Lower lobe of right lung (tissue), 2 donors: Measurements from ENCODE around the gene TNKS2. TPM values are rescaled to one million over a fixed set of nuclear protein-coding genes. Genes with fewer than 3 reads are reported as not detected.

ENCODE experiments used
- ATAC-seq, 2 donors: fragments of 200-7000 bp; cut with Tn5 transposase; one replicate each; pipeline ENCODE4 v1.9.1; 2020 to 2022; ENCODE audit warnings: mild to moderate bottlenecking in 2 of 2, moderate library complexity in 2 of 2
- DNase-seq: peaks from one replicate; pipeline ENCODE4 v3.0.0-alpha.2; 2020
- H3K27ac ChIP-seq: fragments of 200-600 bp; one replicate; pipeline ENCODE4 v1.8.0; 2022
- H3K27me3 ChIP-seq: fragments of 200-600 bp; one replicate; pipeline ENCODE4 v1.8.0; 2022; ENCODE audit warnings: low read depth
- H3K36me3 ChIP-seq: fragments of 200-600 bp; one replicate; pipeline ENCODE4 v1.8.0; 2022; ENCODE audit warnings: mild to moderate bottlenecking
- H3K4me1 ChIP-seq: fragments of 200-600 bp; one replicate; pipeline ENCODE4 v1.8.0; 2022
- H3K4me3 ChIP-seq: fragments of 200-600 bp; one replicate; pipeline ENCODE4 v1.8.0; 2022; ENCODE audit warnings: mild to moderate bottlenecking
- H3K9me3 ChIP-seq: fragments of 200-600 bp; one replicate; pipeline ENCODE4 v1.8.0; 2022
- CTCF ChIP-seq: fragments of 200-600 bp; IDR thresholded peaks from one replicate; pipeline ENCODE4 v1.8.0; 2022; ENCODE audit warnings: antibody characterized with exemption, mild to moderate bottlenecking
- intact Hi-C: fragments of 100-400 bp; cut with DNase I; formaldehyde crosslinking; loops from one replicate; pipeline ENCODE4 v1.11.0; 2022
- total RNA-seq: library from RNA; stranded (reverse); fragmentation: NEBNext Ultra II Directional; extraction: Animal tissue kit (Norgen Biotek cat#: 25700); gene quantifications from one replicate; pipeline ENCODE4 v1.2.1, GENCODE V29; 2021
- donor health status: DM: no; HTN: yes; CAD: no; lungs with severe emphysema.

Gene TNKS2
- total RNA-seq, 1 donor from 2014 or later, result 42.8 TPM

GRCh38 chr10:91843083-91843482 lies 44.9 kb downstream of the TNKS2 start:
- Histone ChIP-seq H3K27me3 (no peaks in the 10 kb centered on the region), H3K4me1 (no peaks in the 10 kb centered on the region), H3K9me3 (no peaks in the 10 kb centered on the region), H3K27ac (no peak overlapping the region), H3K36me3 (peaks cover 99% of the 10 kb centered on the region), H3K4me3 (no peak overlapping the region)
- ATAC-seq (no peak), DNase-seq (no peak)
- TF ChIP-seq CTCF, result no peak
- intact Hi-C loops, result no loop called here

- DNase-seq (no peak), ATAC-seq (no peak)
- TF ChIP-seq CTCF, result no peak
- Histone ChIP-seq H3K4me3 (no peak overlapping the region), H3K9me3 (no peaks in the 10 kb centered on the region), H3K36me3 (peaks cover 100% of the 10 kb centered on the region), H3K27me3 (no peaks in the 10 kb centered on the region), H3K27ac (no peak overlapping the region), H3K4me1 (no peaks in the 10 kb centered on the region)
- intact Hi-C loops, result no loop called here
Observed at GRCh38 chr10:91856637-91857036, 58.4 kb downstream of the TNKS2 start.

- DNase-seq (no peak), ATAC-seq (no peak)
- Histone ChIP-seq H3K27me3 (no peaks in the 10 kb centered on the region), H3K36me3 (peaks cover 99% of the 10 kb centered on the region), H3K27ac (no peak overlapping the region), H3K4me3 (no peak overlapping the region), H3K9me3 (no peaks in the 10 kb centered on the region), H3K4me1 (no peaks in the 10 kb centered on the region)
- TF ChIP-seq CTCF, result no peak
- intact Hi-C loops, result no loop called here
Observed at GRCh38 chr10:91860885-91861284, 62.7 kb downstream of the TNKS2 start.

GRCh38 chr10:91864099-91864498 lies 65.9 kb downstream of the TNKS2 start:
- no peak overlapping the region for H3K4me3 ChIP-seq
- TF ChIP-seq CTCF, result no peak
- H3K27ac ChIP-seq, result no peak overlapping the region
- H3K36me3 ChIP-seq, result peaks cover 72% of the 10 kb centered on the region
- H3K27me3 ChIP-seq, result no peaks in the 10 kb centered on the region
- no peaks in the 10 kb centered on the region for H3K9me3 ChIP-seq
- intact Hi-C loops, result no loop called here
- no peaks in the 10 kb centered on the region for H3K4me1 ChIP-seq
- ATAC-seq (no peak), DNase-seq (no peak)

- peaks cover 65% of the 10 kb centered on the region for H3K36me3 ChIP-seq
Observed at GRCh38 chr10:91864744-91865143, 66.5 kb downstream of the TNKS2 start.

More at GRCh38 chr10:91864744-91865143, 66.5 kb downstream of the TNKS2 start:
- no peak overlapping the region for H3K27ac ChIP-seq
- DNase-seq (no peak), ATAC-seq (no peak)
- H3K4me1 ChIP-seq, result no peaks in the 10 kb centered on the region
- intact Hi-C loops, result no loop called here
- H3K4me3 ChIP-seq, result no peak overlapping the region
- H3K9me3 ChIP-seq, result no peaks in the 10 kb centered on the region
- H3K27me3 ChIP-seq, result no peaks in the 10 kb centered on the region
- no peak for TF ChIP-seq CTCF
